Heart left ventricle (tissue), 13 donors: Measurements from ENCODE around the gene HDAC7.

ENCODE experiments used
- POLR2A ChIP-seq, 2 donors: fragments of 450-650 bp; IDR thresholded peaks; one replicate each; pipeline ENCODE4 v1.6.1; 2017; ENCODE audit warnings: antibody characterized with exemption in 2 of 2, mild to moderate bottlenecking in 2 of 2, moderate library complexity in 2 of 2
- TF ChIP-seq, protein P1 (sequence below), 12 donors: fragments of 200-600 bp; sonication (generic) in 4 of 12; IDR thresholded peaks; one replicate each; pipeline versions ENCODE4 v1.5.0 to v1.8.0; 2018 to 2022; ENCODE audit warnings: antibody characterized with exemption in 12 of 12, mild to moderate bottlenecking in 5 of 12
- donor health status: ischemic (EF 13 %, LVEDD 7.1; RV severe dilation, severe dysfunction).
- donor health status: DM: no; HTN: yes; CAD: no.
- donor health status: DM: no; HTN: no; CAD: no.
- donor health status: ischemic (EF 25% LVEDD 6.9; RV normal size, moderate dysfunction).
- donor health status: ischemic (EF 25% LVEDD 5.7; RV mildly dilated, moderate dysfunction).
- donor health status: ischemic (EF 35%, LVEDD 5.7; RV mildly dilated, moderate dysfunction).
- donor health status: nonischemic (EF 11% LVEDD 7.7; RV severe dilation, severe dysfunction).
- donor health status: DM: yes; HTN: yes; CAD: no.
- donor health status: PGD.
- donor health status: ischemic (EF 29% LVEDD 5.4; RV normal size, mild dysfunction).
- donor health status: nonischemic (EF 23%, LVEDD 6.1; RV moderate dilation, normal function).

GRCh38 chr12:47862881-47863280, 43.2 kb upstream of the HDAC7 start:
- TF ChIP-seq, protein P1, sequence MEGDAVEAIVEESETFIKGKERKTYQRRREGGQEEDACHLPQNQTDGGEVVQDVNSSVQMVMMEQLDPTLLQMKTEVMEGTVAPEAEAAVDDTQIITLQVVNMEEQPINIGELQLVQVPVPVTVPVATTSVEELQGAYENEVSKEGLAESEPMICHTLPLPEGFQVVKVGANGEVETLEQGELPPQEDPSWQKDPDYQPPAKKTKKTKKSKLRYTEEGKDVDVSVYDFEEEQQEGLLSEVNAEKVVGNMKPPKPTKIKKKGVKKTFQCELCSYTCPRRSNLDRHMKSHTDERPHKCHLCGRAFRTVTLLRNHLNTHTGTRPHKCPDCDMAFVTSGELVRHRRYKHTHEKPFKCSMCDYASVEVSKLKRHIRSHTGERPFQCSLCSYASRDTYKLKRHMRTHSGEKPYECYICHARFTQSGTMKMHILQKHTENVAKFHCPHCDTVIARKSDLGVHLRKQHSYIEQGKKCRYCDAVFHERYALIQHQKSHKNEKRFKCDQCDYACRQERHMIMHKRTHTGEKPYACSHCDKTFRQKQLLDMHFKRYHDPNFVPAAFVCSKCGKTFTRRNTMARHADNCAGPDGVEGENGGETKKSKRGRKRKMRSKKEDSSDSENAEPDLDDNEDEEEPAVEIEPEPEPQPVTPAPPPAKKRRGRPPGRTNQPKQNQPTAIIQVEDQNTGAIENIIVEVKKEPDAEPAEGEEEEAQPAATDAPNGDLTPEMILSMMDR (IDR thresholded peaks at IDR 0.05), result no peak
- TF ChIP-seq POLR2A (IDR thresholded peaks at IDR 0.05), result no peak
